RKO (cell line): ENCODE measurements around the gene PDHX.
A peak's percentile ranks its signal among the peaks of the same experiment; 100 is the strongest.
"Not testable (repeated sequence)": the region's sequence is repeated elsewhere in the genome, so short reads cannot be mapped to it uniquely, and the experiment has no call there.

ENCODE experiments used
- DNase-seq: peaks from one replicate; pipeline ENCODE4 v3.0.0-alpha.2; 2016; ENCODE audit warnings: low spot score

The PDHX gene

DNA sequence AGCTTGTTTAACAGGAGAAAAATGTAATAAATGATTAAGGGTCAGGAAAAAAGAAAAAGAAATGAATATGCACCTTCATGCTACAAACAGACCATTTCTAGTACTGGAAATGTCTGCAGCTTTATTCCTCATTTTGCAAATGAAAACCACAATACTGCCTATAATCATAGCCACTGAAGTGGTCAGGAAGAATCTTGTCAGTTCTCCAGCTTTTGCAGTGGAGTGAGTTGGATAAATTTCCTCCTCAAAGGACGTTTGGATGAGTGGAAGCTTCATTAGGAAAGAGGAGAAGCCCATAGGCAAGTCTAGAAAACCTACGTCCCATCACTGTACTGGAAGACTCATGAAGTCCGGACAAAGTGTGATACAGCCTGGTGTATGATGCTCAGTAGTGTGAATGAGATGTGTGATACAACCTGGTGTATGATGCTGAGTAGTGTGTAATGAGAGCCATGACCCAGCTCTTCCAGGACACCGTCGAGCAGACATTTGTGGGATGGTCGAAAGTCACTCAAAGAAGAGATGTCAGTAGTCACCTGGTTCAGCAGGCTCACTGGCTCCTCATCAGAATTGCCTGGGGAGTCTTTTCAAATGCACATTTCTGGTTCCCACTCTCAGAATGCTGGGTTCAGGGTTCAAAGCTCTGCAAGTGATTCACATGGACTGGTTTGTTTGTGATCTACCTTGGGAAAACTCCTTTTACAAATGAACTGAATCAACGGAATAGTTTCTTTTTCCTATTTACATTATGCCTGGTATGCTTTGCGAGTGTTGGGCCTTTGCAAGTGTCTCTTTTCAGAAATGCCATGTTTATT is 101.3 kb downstream of the PDHX start:
- DNase-seq, result no peak

- no peak for DNase-seq
Observed at GRCh38 chr11:35021589-35021988, 105.2 kb downstream of the PDHX start.

- DNase-seq, result not testable (repeated sequence)
Observed at GRCh38 chr11:35023940-35024339, 107.5 kb downstream of the PDHX start.

- DNase-seq, result not testable (repeated sequence)
Observed at GRCh38 chr11:35028007-35028406, 111.6 kb downstream of the PDHX start.

DNA sequence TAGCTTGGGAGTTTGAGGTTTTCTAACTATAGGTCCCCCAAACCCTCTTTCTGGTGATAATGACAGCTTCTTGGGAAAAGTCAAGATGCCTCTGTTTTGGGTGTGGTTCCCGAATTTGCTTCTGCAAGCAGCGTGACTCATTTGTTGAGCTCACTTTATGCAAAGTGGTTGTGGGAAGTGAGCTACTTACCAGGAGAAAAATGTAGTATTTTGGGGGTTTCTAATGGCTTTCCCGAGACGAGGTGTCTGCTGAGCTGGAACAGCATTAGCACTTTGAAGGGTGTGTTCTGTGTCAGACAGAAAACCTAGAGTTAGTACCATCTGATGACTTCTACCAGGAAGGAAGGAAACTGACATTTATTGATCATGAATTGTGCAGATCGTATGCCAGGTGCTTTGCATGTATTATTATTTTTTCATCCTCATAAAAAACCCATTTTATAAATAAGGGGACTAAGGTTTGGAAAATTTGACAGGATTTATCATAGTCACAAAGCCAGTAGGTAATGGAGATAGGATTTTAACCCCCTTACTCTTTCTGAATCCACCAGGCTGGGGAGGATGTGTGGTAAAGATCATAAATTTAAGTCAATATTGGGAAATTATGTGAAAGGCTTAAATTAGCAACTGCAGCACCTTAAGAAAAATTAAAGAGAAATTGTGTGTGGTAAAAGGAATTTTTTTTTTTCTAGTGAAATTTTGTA is 113.7 kb downstream of the PDHX start:
- peak; percentile 63 for DNase-seq

DNA sequence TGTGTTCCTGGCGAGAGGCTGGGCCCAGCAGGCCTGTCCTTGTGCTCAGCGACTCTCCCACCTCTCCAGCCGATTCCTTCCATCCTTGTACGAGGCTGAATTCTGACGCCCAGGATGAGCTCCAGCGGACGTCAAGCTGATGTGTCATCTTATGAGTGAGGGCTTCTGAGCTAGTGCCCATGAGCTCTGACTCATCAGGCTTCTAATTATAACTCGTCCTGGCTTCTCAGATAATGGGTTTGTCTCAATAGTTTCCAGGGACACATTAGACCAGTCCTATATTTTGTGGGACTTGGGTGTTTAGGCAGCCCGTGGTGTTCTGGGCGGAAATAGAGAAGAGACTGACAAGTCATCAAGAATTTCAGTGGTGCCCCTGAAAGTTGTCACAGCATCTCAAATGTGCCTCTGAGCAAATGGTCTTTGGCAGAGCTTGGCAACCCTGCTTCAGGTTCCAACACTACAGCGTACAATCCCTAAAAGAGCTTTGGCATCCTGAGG is 114.3 kb downstream of the PDHX start:
- peak; percentile 95 for DNase-seq

DNA sequence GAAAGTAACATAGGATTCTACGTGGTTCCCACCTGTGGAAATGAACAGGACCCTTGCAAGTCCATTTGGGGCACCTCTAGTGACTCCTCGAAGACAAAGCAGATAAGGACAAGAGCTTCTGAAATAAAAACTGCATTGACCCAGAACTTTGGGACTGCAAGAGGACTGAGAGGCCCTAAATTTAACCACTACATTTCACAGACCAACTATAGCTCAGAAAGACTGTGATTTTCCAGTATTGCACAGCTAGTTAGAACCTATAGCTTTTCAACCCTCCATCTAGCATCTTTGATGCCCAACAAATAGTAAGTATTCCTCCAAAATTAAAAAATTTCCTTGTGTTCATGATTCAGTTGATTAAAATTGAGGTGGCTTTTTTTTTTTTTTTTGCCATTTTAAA is 114.9 kb downstream of the PDHX start:
- DNase-seq, result no peak

- DNase-seq, result peak; percentile 66
Observed at GRCh38 chr11:35031867-35032266, 115.4 kb downstream of the PDHX start.

DNA sequence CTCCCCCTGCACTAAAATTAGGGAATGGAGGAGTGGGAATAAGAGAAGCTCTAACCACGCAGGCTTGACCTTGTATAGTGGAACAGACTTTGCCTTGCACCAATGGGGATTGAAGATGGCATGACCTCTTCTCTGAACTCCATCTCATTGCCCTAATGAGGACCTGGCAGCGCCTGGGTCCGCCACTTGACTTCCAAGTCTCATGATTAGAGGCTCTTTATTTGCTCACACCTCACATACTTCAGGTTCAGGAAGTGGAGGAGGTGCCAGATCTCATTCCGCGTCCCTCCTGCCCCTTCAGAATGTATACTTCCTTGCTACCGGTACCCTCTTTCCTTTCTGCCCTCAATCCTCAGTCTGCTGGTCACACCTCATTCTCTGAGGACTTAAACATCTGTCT is 116.6 kb downstream of the PDHX start:
- no peak for DNase-seq

- no peak for DNase-seq
Observed at GRCh38 chr11:35034401-35034800, 118.0 kb downstream of the PDHX start.

DNA sequence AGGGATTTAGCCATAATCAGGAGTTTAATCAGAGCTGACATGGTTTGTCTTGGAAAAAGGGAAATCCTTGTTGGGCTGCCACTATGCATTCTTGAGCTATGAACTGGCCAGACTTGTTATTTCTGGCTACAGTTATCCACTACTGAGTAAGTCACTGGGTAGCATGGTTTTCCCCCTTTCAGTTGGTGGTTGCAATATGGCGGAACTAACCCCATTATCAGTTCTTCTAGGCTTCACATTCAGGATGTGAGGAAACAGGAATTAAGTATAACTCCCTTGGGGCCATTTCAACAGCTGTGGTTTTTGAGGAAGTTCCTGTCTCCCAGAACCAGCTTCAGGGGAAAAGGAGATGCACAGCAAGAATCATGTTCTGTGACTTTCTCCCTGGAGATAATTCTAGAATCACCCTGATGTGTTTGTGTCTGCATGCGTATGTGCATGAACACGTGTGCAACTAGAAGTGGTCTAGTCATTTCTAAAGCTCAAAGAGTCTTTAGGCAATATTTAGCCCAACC is 119.5 kb downstream of the PDHX start:
- DNase-seq, result no peak

- DNase-seq, result no peak
Observed at GRCh38 chr11:35036639-35037038, 120.2 kb downstream of the PDHX start.

GRCh38 chr11:35038211-35038928 is 122.0 kb downstream of the PDHX start:
- no peak for DNase-seq

- no peak for DNase-seq
Observed at GRCh38 chr11:35039076-35039475, 122.7 kb downstream of the PDHX start.

- DNase-seq, result peak; percentile 27
Observed at GRCh38 chr11:35040221-35040942, 124.0 kb downstream of the PDHX start.

- no peak for DNase-seq
Observed at GRCh38 chr11:35041070-35041554, 124.7 kb downstream of the PDHX start.

DNA sequence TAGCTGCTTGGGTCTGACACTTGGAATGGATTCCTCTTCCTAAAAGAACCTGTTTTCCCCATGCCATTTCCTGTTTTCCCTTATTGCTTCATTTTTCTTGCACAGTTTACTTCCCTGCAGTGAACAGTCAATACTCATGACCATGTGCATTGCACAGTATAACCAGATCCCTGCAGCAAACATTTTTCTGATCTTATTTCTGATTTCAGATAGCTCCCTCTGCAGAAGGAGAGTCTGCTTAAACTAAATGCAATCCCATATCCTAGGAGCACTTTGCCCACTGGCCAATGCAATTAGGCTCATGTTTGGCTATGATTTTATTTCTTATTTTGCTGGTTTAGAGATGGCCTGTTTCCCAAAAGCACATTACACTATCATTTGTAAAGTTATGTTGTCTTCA is 125.8 kb downstream of the PDHX start:
- DNase-seq, result no peak

- DNase-seq, result no peak
Observed at GRCh38 chr11:35042913-35043312, 126.5 kb downstream of the PDHX start.

GRCh38 chr11:35043936-35044335 is 127.5 kb downstream of the PDHX start:
- no peak for DNase-seq

GRCh38 chr11:35045236-35045820 is 128.9 kb downstream of the PDHX start:
- DNase-seq, result no peak
